ENCODE measurements around the gene LRRFIP2.

Gene LRRFIP2

DNA sequence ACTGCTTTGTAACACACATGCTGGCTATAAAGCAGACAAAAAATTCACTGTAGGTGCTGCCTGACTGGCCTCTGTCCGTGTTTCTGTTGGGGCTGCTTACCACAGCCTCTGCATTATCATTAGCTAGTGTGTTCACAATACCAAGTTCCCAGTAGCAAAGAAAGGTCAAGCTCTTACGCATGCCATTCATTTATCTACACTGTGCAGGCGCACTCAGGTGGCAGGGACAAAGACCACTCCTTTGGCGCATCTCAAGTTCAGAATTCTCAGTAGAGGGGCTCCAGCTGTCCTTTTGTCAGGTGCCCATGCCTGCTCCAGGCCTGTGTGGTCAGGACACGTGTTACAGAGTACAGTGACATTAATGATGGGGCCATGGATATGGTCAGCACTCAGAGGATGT is 158.7 kb downstream of the LRRFIP2 start:
- H3K4me1 ChIP-seq = no peaks in the 10 kb centered on the region
- no peak for DNase-seq
- no peak overlapping the region for H3K4me3 ChIP-seq
- no peak overlapping the region for H3K27ac ChIP-seq
- H3K27me3 ChIP-seq = no peaks in the 10 kb centered on the region
- TF ChIP-seq, protein P1, sequence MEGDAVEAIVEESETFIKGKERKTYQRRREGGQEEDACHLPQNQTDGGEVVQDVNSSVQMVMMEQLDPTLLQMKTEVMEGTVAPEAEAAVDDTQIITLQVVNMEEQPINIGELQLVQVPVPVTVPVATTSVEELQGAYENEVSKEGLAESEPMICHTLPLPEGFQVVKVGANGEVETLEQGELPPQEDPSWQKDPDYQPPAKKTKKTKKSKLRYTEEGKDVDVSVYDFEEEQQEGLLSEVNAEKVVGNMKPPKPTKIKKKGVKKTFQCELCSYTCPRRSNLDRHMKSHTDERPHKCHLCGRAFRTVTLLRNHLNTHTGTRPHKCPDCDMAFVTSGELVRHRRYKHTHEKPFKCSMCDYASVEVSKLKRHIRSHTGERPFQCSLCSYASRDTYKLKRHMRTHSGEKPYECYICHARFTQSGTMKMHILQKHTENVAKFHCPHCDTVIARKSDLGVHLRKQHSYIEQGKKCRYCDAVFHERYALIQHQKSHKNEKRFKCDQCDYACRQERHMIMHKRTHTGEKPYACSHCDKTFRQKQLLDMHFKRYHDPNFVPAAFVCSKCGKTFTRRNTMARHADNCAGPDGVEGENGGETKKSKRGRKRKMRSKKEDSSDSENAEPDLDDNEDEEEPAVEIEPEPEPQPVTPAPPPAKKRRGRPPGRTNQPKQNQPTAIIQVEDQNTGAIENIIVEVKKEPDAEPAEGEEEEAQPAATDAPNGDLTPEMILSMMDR (IDR thresholded peaks at IDR 0.05) = no peak
- H3K36me3 ChIP-seq = peaks cover 62 to 97% (median 87%) of the 10 kb centered on the region in 3 donors
- no peaks in the 10 kb centered on the region for H3K9me3 ChIP-seq
- intact Hi-C loops (cut with DNase I; ENCODE audit: low total_unique reads) = no loop called here

DNA sequence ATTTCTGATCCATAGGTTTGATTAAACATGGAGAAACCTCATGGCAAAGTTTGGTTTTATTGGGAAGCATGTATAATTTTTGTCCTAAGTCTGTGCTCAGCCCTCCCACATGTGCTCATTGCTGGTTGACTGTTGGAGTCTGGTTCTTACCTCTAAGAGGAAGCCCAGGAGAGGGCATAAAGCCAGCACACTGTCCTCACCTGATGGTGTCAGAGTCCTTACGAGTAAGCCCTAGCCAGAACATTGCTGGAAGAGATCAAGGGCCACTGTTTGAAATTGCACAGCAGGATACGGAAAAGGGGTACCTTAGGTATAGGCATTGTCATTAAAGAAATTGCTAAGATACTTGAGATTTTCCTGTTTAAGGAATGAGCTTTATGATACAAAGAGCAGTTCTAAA is 159.8 kb downstream of the LRRFIP2 start:
- intact Hi-C loops (cut with DNase I; ENCODE audit: low total_unique reads) = no loop called here
- DNase-seq = no peak
- H3K36me3 ChIP-seq = peaks cover 52 to 93% (median 77%) of the 10 kb centered on the region in 3 donors

More for the DNA sequence above, 159.8 kb downstream of the LRRFIP2 start:
- Histone ChIP-seq H3K27me3 (no peaks in the 10 kb centered on the region), H3K9me3 (no peaks in the 10 kb centered on the region), H3K4me1 (no peaks in the 10 kb centered on the region), H3K4me3 (no peak overlapping the region), H3K27ac (no peak overlapping the region)
- TF ChIP-seq, protein P1 (IDR thresholded peaks at IDR 0.05) = no peak

Data from tibial artery (tissue), 4 donors.